Mucosa of gallbladder (tissue), 1 donor: Measurements from ENCODE around the gene GAD2. TPM values are rescaled to one million over a fixed set of nuclear protein-coding genes. Genes with fewer than 3 reads are reported as not detected.
A peak's percentile ranks its signal among the peaks of the same experiment; 100 is the strongest.

Experiments used
- DNase-seq: peaks from one replicate; pipeline ENCODE4 v3.0.0-alpha.2; 2020; ENCODE audit warnings: low spot score
- total RNA-seq: library from RNA; stranded (reverse); gene quantifications from one replicate; pipeline ENCODE4 v1.2.1, GENCODE V29; 2021
- donor health status: DM: no; HTN: no; CAD: no.

GAD2 gene
- total RNA-seq, 1 donor from 2014 or later: not detected

GRCh38 chr10:26222563-26222962 is 6.0 kb downstream of the GAD2 start:
- no peak for DNase-seq

GRCh38 chr10:26225322-26225721 is 8.7 kb downstream of the GAD2 start:
- no peak for DNase-seq

- DNase-seq: no peak
Measured at GRCh38 chr10:26227786-26228185, 11.2 kb downstream of the GAD2 start.

GRCh38 chr10:26232174-26232573 is 15.6 kb downstream of the GAD2 start:
- DNase-seq: no peak

- no peak for DNase-seq
Measured at GRCh38 chr10:26235761-26236160, 19.2 kb downstream of the GAD2 start.

GRCh38 chr10:26238378-26238777 is 21.8 kb downstream of the GAD2 start:
- no peak for DNase-seq

- DNase-seq: no peak
Measured at GRCh38 chr10:26242706-26243350, 26.3 kb downstream of the GAD2 start.

GRCh38 chr10:26243351-26243720 is 26.8 kb downstream of the GAD2 start:
- DNase-seq: no peak

- no peak for DNase-seq
Measured at GRCh38 chr10:26249681-26250080, 33.1 kb downstream of the GAD2 start.

- no peak for DNase-seq
Measured at GRCh38 chr10:26251925-26252324, 35.4 kb downstream of the GAD2 start.

- no peak for DNase-seq
Measured at GRCh38 chr10:26254616-26255015, 38.0 kb downstream of the GAD2 start.

- DNase-seq: no peak
Measured at GRCh38 chr10:26259341-26259740, 42.8 kb downstream of the GAD2 start.

GRCh38 chr10:26269754-26270153 is 53.2 kb downstream of the GAD2 start:
- DNase-seq: no peak

- DNase-seq: no peak
Measured at GRCh38 chr10:26274391-26274790, 57.8 kb downstream of the GAD2 start.

GRCh38 chr10:26278295-26278694 is 61.7 kb downstream of the GAD2 start:
- DNase-seq: no peak

GRCh38 chr10:26290236-26290635 is 73.7 kb downstream of the GAD2 start:
- no peak for DNase-seq

- DNase-seq: no peak
Measured at GRCh38 chr10:26291721-26292480, 75.3 kb downstream of the GAD2 start.

- DNase-seq: peak; percentile 37
Measured at GRCh38 chr10:26296360-26296759, 79.8 kb downstream of the GAD2 start.

- DNase-seq: no peak
Measured at GRCh38 chr10:26300001-26300400, 83.4 kb downstream of the GAD2 start.

GRCh38 chr10:26303366-26303765 is 86.8 kb downstream of the GAD2 start:
- no peak for DNase-seq

- DNase-seq: no peak
Measured at GRCh38 chr10:26310361-26310760, 93.8 kb downstream of the GAD2 start.

GRCh38 chr10:26311383-26311940 is 94.9 kb downstream of the GAD2 start:
- DNase-seq: no peak
